BJ (cell line): ENCODE data around the gene BMP4. TPM values are rescaled to one million over a fixed set of nuclear protein-coding genes. Genes with fewer than 3 reads are reported as not detected.

Source experiments
- CTCF ChIA-PET: fragments of 350-600 bp; formaldehyde crosslinking; extraction: SDS; loops from one replicate; lab custom pipeline; 2021; ENCODE audit warnings: antibody characterized with exemption, inconsistent platforms; lab: Yijun Ruan, JAX
- POLR2A ChIA-PET: fragments of 300-600 bp; sonication (Branson Sonifier 250); formaldehyde crosslinking; extraction: SDS; loops from one replicate; lab custom pipeline; 2021; ENCODE audit warnings: antibody characterized with exemption; lab: Charles Lee
- DNase-seq: peaks from one replicate; pipeline ENCODE4 v3.0.0-alpha.2; 2011; ENCODE audit warnings: low read depth
- H3K27me3 ChIP-seq: 2 replicates; pipeline ENCODE4 v1.6.0; 2011; ENCODE audit warnings: low read length; ENCODE audit not compliant: control insufficient read depth, insufficient read depth
- H3K36me3 ChIP-seq: 2 replicates; pipeline ENCODE4 v1.5.1; 2011; ENCODE audit warnings: low read length; ENCODE audit not compliant: control insufficient read depth, insufficient read depth
- H3K4me3 ChIP-seq: 2 replicates; pipeline ENCODE4 v1.5.1; 2011; ENCODE audit warnings: low read depth, mild to moderate bottlenecking, control low read depth, low read length
- polyA plus RNA-seq: library from polyadenylated mRNA; depleted of rRNA; stranded (reverse); fragments of >200 nt; gene quantifications from 2 replicates; pipeline ENCODE4 v1.2.3, GENCODE V29; 2011
- TF ChIP-seq, protein P1 (sequence below): IDR thresholded peaks from 2 replicates; pipeline ENCODE4 v1.5.1; 2011; ENCODE audit warnings: low read depth, mild to moderate bottlenecking, control low read depth, inconsistent platforms, low read length, moderate library complexity; ENCODE audit not compliant: insufficient read depth

The BMP4 gene
- polyA plus RNA-seq, 1 experiment, result 10.1 TPM

DNA sequence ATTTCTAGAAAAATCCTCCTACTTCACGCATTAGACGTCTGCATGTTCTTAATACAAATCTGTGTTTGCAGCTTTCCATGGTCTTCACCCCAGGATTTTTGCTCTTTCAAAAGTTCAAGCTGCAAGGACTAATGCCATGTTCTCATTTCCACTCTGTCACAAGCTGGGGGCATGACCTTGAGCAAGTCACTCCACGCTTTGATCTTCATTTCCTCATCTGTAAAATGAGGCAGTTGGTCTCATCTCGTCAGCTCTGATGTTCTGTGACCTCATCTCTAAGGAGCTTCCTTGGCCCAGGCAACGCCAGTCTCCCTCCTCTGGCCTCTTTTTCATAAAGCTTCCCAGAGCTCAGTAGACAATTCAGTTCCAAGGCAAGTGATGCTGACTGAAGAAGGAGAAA, 18.8 kb upstream of the BMP4 start:
- CTCF ChIA-PET, result interaction anchor here (1.2 to 1.6 kb wide), 2 partner anchors 11 to 199 kb away, joined by 5 to 6 read pairs; no protein-coding TSS in a partner anchor
- POLR2A ChIA-PET, result no interaction called here
- TF ChIP-seq, protein P1, sequence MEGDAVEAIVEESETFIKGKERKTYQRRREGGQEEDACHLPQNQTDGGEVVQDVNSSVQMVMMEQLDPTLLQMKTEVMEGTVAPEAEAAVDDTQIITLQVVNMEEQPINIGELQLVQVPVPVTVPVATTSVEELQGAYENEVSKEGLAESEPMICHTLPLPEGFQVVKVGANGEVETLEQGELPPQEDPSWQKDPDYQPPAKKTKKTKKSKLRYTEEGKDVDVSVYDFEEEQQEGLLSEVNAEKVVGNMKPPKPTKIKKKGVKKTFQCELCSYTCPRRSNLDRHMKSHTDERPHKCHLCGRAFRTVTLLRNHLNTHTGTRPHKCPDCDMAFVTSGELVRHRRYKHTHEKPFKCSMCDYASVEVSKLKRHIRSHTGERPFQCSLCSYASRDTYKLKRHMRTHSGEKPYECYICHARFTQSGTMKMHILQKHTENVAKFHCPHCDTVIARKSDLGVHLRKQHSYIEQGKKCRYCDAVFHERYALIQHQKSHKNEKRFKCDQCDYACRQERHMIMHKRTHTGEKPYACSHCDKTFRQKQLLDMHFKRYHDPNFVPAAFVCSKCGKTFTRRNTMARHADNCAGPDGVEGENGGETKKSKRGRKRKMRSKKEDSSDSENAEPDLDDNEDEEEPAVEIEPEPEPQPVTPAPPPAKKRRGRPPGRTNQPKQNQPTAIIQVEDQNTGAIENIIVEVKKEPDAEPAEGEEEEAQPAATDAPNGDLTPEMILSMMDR, result no peak
- H3K4me3 ChIP-seq, result no peak overlapping the region
- H3K36me3 ChIP-seq, result no peaks in the 10 kb centered on the region
- no peak for DNase-seq
- peaks cover 6% of the 10 kb centered on the region for H3K27me3 ChIP-seq

DNA sequence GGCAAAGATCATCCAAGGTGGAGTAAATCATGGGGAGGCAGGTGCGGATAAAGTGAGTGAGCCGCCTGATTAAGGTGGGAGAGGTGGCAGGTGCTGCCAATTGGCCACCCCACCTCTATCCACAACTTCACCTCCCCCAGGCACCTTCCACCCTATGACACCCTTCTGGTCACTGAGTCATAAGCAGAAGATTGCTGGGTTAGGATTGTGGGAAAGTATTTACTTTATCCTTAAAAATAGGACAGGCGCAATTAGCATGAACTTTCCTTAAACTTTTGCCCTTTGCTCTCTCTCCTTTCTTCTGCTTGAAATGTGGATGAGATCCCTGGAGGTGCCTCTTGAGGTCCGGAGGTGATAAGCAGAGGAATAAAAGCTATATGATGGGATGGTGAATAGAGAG, 14.9 kb upstream of the BMP4 start:
- no peak overlapping the region for H3K4me3 ChIP-seq
- no peaks in the 10 kb centered on the region for H3K36me3 ChIP-seq
- TF ChIP-seq, protein P1, result no peak
- peaks cover 6% of the 10 kb centered on the region for H3K27me3 ChIP-seq
- ChIA-PET CTCF (no interaction called here), POLR2A (no interaction called here)
- no peak for DNase-seq

DNA sequence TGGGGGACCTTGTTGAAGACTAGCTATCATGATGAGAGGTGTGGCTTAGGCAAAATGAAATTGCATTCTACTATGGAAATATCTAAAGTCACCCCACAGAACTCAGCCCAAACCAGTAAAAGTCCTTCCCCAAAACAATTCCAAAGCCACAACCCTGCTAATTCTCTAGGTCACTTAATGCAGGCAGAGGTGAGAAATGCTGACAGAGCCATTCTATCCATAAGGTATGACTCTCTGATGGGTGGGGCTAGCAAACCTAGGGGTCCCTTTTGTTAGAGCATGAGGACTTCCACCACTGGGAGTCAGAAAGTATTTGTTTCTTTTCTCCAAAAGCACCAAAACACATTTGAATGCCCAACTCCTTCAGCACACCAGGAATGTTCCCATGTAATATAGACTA, 12.7 kb upstream of the BMP4 start:
- H3K36me3 ChIP-seq, result no peaks in the 10 kb centered on the region
- no peak overlapping the region for H3K4me3 ChIP-seq
- TF ChIP-seq, protein P1, result no peak
- DNase-seq, result no peak
- CTCF ChIA-PET, result no interaction called here
- H3K27me3 ChIP-seq, result peaks cover 4% of the 10 kb centered on the region
- POLR2A ChIA-PET, result no interaction called here

DNA sequence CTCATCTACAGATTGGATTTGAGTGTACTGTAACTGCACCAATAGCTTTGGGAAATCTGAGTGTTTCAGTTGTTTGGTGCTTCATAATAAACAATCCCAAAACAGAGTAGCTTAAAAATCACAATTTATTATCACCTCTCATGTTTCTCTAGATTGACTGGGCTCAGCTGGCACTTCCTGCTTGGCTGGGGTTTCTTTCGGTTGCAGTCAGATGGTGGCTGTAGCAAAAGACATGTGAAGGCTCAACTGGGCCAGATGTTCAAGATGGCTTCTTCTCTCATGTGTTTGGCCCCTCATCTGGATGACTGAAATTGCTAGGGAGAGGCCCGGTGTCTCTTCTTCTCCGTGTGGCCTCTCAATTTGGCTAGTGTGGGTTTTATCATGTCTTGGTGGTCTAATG, 12.1 kb upstream of the BMP4 start:
- ChIA-PET CTCF (no interaction called here), POLR2A (no interaction called here)

DNA sequence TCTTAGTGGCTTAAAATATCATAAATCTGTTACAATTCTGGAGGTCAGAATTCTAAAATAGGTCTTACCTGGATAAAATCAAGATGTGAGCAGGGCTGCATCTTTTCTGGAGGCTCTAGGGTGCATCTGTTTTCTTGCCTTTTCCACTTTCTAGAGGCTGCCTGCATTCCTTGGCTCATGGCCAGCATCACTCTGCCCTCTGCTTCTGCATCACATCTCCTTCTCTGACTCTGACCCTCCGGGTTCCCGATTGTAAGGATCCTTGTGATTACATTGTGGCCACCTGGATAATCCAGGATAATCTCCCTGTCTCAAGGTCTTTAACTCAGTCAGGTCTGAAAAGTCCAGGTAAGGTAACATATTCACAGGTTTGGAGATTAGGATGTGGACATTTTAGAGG, 11.0 kb upstream of the BMP4 start:
- TF ChIP-seq, protein P1, result no peak
- ChIA-PET CTCF (no interaction called here), POLR2A (no interaction called here)
- Histone ChIP-seq H3K27me3 (peaks cover 9% of the 10 kb centered on the region), H3K36me3 (no peaks in the 10 kb centered on the region), H3K4me3 (no peak overlapping the region)
- DNase-seq, result no peak

More for the DNA sequence above, 12.1 kb upstream of the BMP4 start:
- no peak overlapping the region for H3K4me3 ChIP-seq
- DNase-seq, result no peak
- peaks cover 3% of the 10 kb centered on the region; the same call in 1 of the 2 replicates for H3K27me3 ChIP-seq
- no peaks in the 10 kb centered on the region for H3K36me3 ChIP-seq
- TF ChIP-seq, protein P1, result no peak
